A549 (cell line): ENCODE results near the gene RPRD2.
"Not testable (repeated sequence)": the region's sequence is repeated elsewhere in the genome, so short reads cannot be mapped to it uniquely, and the experiment has no call there.

Experiments
- CHD4 ChIP-seq: fragments of 200-600 bp; sonication (generic); IDR thresholded peaks from 2 replicates; pipeline ENCODE4 v1.6.1; 2016; ENCODE audit warnings: antibody characterized with exemption, mild to moderate bottlenecking, borderline replicate concordance
- CTCF ChIP-seq: fragments of >200 bp; sonication (Bioruptor Twin); formaldehyde crosslinking; IDR thresholded peaks from 3 replicates; pipeline ENCODE4 v1.5.1; 2016
- EP300 ChIP-seq, 2 experiments: fragments of >200 bp; sonication (Bioruptor Twin); formaldehyde crosslinking; IDR thresholded peaks; 2 replicates in 1 of 2; 3 replicates in 1 of 2; pipeline ENCODE4 v1.6.1; 2016 to 2017
- MAFK ChIP-seq: fragments of 450-650 bp; IDR thresholded peaks from 2 replicates; pipeline ENCODE4 v1.6.1; 2014; ENCODE audit not compliant: partially characterized antibody
- MAZ ChIP-seq: fragments of 150-350 bp; IDR thresholded peaks from 2 replicates; pipeline ENCODE4 v1.6.1; 2014; ENCODE audit warnings: antibody characterized with exemption, low read depth, low read length, borderline replicate concordance
- NPAS2 ChIP-seq: fragments of 250-450 bp; sonication (Bioruptor Pico); IDR thresholded peaks from 2 replicates; pipeline ENCODE4 v1.8.0; 2022; ENCODE audit warnings: mild to moderate bottlenecking, moderate library complexity, borderline replicate concordance
- POLR2A ChIP-seq: IDR thresholded peaks from 2 replicates; pipeline ENCODE4 v1.6.1; 2012; ENCODE audit warnings: mild to moderate bottlenecking, low read length
- RAD21 ChIP-seq, 2 experiments: fragments of >200 bp in 1 of 2; sonication (Bioruptor Twin) in 1 of 2; formaldehyde crosslinking in 1 of 2; IDR thresholded peaks in 1 of 2; conservative IDR thresholded peaks in 1 of 2; 2 replicates in 1 of 2; 3 replicates in 1 of 2; pipeline ENCODE4 v1.6.1; 2012 to 2018; ENCODE audit warnings: inconsistent platforms in 1 of 2
- RARB ChIP-seq: fragments of 250-450 bp; sonication (Bioruptor Pico); IDR thresholded peaks from 2 replicates; pipeline ENCODE4 v1.8.0; 2021; ENCODE audit warnings: mild to moderate bottlenecking, moderate library complexity

- TF ChIP-seq CTCF; NPAS2; MAZ; RAD21 (conservative IDR thresholded peaks at IDR 0.05 in 1 of 2, IDR thresholded peaks at IDR 0.05 in 1 of 2); POLR2A; RARB; EP300 (IDR thresholded peaks at IDR 0.05); MAFK; CHD4: not testable (repeated sequence)
These were observed 31.2 kb downstream of the RPRD2 start for GRCh38 chr1:150395115-150395514.
